IPS-NIHi11 (cell line): ENCODE data around the gene TTLL9.

ENCODE experiments used
- DNase-seq: peaks from one replicate; pipeline ENCODE4 v3.0.0; 2012; ENCODE audit warnings: mixed read lengths, low spot score

The TTLL9 gene

DNA sequence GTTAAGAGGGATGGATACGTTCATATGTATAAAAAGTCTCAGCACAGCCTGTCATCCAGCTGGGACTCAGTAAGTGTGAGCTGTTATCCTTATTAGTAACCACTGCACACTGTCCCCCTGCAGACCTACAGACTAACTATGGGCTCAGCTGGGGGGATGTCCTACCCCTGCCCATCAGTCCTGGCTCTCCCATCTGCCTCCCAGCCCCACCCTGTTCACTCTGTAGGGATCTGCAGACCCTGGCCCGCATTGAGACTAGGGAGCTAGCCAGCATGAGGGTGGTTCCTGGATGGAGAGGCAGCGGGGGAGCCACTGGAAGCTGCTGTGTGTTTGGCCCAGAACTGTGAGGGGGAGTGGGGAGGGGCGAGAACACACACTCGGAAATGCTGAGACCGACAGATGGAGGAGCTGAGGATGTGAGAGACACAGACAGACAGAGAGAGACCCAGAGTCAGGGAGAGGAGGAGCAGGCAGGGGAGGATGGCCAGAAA is 114.6 kb downstream of the TTLL9 start:
- no peak for DNase-seq

DNA sequence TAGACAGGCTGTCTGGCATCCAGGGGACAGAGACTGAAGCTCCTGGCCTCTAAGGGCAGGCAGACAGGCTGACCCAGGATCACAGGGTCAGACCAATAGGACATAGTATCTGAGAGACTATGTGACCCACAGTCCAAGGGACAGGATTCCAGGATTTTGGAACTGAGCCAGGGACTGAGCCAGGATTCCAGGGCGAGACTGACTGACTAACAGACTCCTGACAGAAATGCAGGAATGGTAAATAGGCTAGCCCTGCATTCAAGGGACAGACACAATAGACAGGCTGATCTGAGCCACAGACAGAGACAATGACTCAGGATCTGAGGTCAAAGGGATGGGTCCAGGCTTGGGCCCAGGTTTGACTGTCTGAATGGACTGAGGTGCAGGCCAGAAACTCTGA is 117.3 kb downstream of the TTLL9 start:
- no peak for DNase-seq

- DNase-seq = no peak
Observed at GRCh38 chr20:31988430-31989015, 118.1 kb downstream of the TTLL9 start.

DNA sequence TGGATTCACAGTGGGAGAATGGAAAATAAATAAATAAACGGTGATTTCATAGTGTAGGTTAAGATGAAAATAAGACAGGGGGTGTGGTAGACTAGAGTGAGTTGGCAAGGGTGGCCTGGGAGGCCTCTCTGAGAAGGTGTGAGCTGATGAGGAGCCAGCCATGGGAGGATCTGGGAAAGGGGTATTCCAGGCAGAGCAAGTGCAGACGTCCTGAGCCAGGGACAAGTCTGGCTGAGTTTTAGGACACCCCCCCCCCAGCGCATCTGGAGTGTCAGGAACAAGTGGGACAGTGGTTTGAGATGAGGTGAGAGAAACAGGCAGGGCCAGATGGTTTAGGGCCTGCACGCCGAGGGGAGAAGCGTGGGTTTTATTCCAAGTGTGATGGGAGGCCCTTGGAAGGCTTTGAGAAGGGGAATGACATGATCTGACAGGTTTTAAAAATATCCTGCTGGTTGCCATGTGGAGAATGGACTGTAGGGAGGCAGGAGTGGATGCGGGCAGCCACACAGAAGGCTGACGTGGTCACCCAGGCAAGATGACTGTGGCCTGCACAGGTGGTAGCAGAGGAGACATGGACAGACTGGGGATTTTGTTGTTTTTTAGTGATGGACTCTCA is 118.7 kb downstream of the TTLL9 start:
- no peak for DNase-seq

DNA sequence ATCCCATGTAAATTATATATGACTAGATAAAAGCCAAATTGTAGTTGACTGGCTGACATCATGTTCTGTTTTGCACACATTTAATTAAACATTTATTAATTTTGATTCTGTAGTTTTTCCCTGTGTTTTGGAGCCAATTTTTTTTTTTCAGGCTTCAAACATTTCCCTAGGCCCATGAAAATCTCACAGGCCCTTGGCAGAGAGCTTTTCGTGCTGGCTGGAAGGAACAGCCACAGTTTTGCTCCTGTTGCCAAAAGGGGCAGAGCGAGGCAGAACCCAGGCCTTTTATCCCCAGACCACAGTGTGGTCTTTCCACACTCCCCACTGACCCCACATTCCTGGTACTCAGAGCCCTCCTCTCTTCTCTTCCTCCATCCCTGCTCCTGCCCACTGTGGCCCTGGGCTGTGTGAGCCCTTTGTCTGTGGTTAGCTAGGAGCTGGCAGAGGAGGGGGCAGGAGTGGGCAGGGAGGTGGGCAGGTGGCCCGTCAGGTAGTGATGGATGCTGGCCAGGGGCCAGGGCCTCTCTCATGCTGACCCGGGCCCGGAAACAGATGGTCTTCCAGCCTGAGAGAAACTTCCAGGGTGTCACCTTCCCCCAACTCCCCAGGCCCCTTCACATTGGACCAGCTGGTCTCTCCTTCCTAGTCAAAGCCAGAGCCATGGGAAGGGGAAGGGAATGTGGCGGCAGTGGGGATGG is 120.4 kb downstream of the TTLL9 start:
- DNase-seq = no peak

DNA sequence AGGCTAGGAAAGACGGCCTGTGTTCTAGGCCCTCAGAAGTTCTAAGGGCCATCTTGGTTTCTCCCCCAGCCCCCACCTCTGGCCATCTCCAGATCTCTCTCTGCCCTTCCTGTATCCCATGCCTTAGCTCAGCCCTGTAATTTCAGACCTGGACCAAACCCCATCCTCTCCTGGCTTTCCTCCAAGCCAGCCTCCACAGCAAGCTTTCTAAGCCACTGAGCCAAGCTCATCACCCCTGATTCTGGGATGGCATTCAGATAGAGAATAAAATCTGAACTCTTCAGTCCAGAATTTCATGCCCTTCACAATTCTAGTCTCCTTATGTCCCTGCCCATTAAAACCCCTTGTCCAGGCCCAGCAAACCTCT is 120.9 kb downstream of the TTLL9 start:
- DNase-seq = no peak

- no peak for DNase-seq
Observed at GRCh38 chr20:31992086-31992485, 121.7 kb downstream of the TTLL9 start.
